ENCODE data around the gene MRPL54.

Gene MRPL54

GRCh38 chr19:3781603-3782002, 19.1 kb downstream of the MRPL54 start:
- no peak overlapping the region for H3K4me3 ChIP-seq (ENCODE audit: low read length)
- no peaks in the 10 kb centered on the region for H3K36me3 ChIP-seq (ENCODE audit: insufficient read depth, low read length)
- H3K9ac ChIP-seq (ENCODE audit: low read depth, low read length) = no peak overlapping the region
- H3K4me1 ChIP-seq (ENCODE audit: control insufficient read depth, insufficient read depth, low read length) = no peaks in the 10 kb centered on the region
- no peak overlapping the region for H3K4me2 ChIP-seq (ENCODE audit: low read length)
- peaks cover 15% of the 10 kb centered on the region for H3K27me3 ChIP-seq (ENCODE audit: control insufficient read depth, insufficient read depth, low read length)
- peaks cover 15% of the 10 kb centered on the region for H3K9me3 ChIP-seq (replicated peaks; ENCODE audit: low read length)

GRCh38 chr19:3782330-3782729, 19.8 kb downstream of the MRPL54 start:
- Histone ChIP-seq H3K4me3 (ENCODE audit: low read length) (no peak overlapping the region), H3K9me3 (replicated peaks; ENCODE audit: low read length) (peaks cover 15% of the 10 kb centered on the region), H3K27me3 (ENCODE audit: control insufficient read depth, insufficient read depth, low read length) (peaks cover 18% of the 10 kb centered on the region), H3K4me2 (ENCODE audit: low read length) (no peak overlapping the region), H3K4me1 (ENCODE audit: control insufficient read depth, insufficient read depth, low read length) (no peaks in the 10 kb centered on the region), H3K9ac (ENCODE audit: low read depth, low read length) (no peak overlapping the region), H3K36me3 (ENCODE audit: insufficient read depth, low read length) (no peaks in the 10 kb centered on the region)

GRCh38 chr19:3782903-3783302, 20.4 kb downstream of the MRPL54 start:
- no peak overlapping the region for H3K9ac ChIP-seq (ENCODE audit: low read depth, low read length)
- H3K4me2 ChIP-seq (ENCODE audit: low read length) = no peak overlapping the region
- H3K36me3 ChIP-seq (ENCODE audit: insufficient read depth, low read length) = no peaks in the 10 kb centered on the region
- H3K4me3 ChIP-seq (ENCODE audit: low read length) = no peak overlapping the region
- peaks cover 15% of the 10 kb centered on the region for H3K9me3 ChIP-seq (replicated peaks; ENCODE audit: low read length)
- no peaks in the 10 kb centered on the region for H3K4me1 ChIP-seq (ENCODE audit: control insufficient read depth, insufficient read depth, low read length)
- H3K27me3 ChIP-seq (ENCODE audit: control insufficient read depth, insufficient read depth, low read length) = peaks cover 18% of the 10 kb centered on the region

- no peak overlapping the region for H3K9ac ChIP-seq (ENCODE audit: low read depth, low read length)
- H3K4me2 ChIP-seq (ENCODE audit: low read length) = no peak overlapping the region
- no peaks in the 10 kb centered on the region for H3K36me3 ChIP-seq (ENCODE audit: insufficient read depth, low read length)
- H3K27me3 ChIP-seq (ENCODE audit: control insufficient read depth, insufficient read depth, low read length) = peaks cover 21% of the 10 kb centered on the region
- peaks cover 15% of the 10 kb centered on the region for H3K9me3 ChIP-seq (replicated peaks; ENCODE audit: low read length)
- H3K4me3 ChIP-seq (ENCODE audit: low read length) = no peak overlapping the region
- H3K4me1 ChIP-seq (ENCODE audit: control insufficient read depth, insufficient read depth, low read length) = no peaks in the 10 kb centered on the region
Observed at GRCh38 chr19:3783660-3784584, 21.4 kb downstream of the MRPL54 start.

GRCh38 chr19:3784607-3785450, 22.3 kb downstream of the MRPL54 start:
- no peak overlapping the region for H3K9ac ChIP-seq (ENCODE audit: low read depth, low read length)
- peaks cover 15% of the 10 kb centered on the region for H3K9me3 ChIP-seq (replicated peaks; ENCODE audit: low read length)
- H3K4me2 ChIP-seq (ENCODE audit: low read length) = no peak overlapping the region
- no peak overlapping the region for H3K4me3 ChIP-seq (ENCODE audit: low read length)
- peaks cover 25% of the 10 kb centered on the region for H3K27me3 ChIP-seq (ENCODE audit: control insufficient read depth, insufficient read depth, low read length)
- H3K4me1 ChIP-seq (ENCODE audit: control insufficient read depth, insufficient read depth, low read length) = no peaks in the 10 kb centered on the region
- H3K36me3 ChIP-seq (ENCODE audit: insufficient read depth, low read length) = no peaks in the 10 kb centered on the region

- H3K4me3 ChIP-seq (ENCODE audit: low read length) = no peak overlapping the region
- H3K27me3 ChIP-seq (ENCODE audit: control insufficient read depth, insufficient read depth, low read length) = peaks cover 31% of the 10 kb centered on the region
Observed at GRCh38 chr19:3785451-3785937, 23.0 kb downstream of the MRPL54 start.

GRCh38 chr19:3785938-3786824, 23.7 kb downstream of the MRPL54 start, which contains the start of gene MATK:
Gene MATK, minus strand, starts transcription at chr19:3786381. Its CDS starts 1,246 bp downstream, at chr19:3785135.
- no peaks in the 10 kb centered on the region for H3K4me1 ChIP-seq (ENCODE audit: control insufficient read depth, insufficient read depth, low read length)
- H3K9me3 ChIP-seq (replicated peaks; ENCODE audit: low read length) = peaks cover 18% of the 10 kb centered on the region
- H3K4me2 ChIP-seq (ENCODE audit: low read length) = peak within 1 kb of the TSS; percentile 12
- no peaks in the 10 kb centered on the region for H3K36me3 ChIP-seq (ENCODE audit: insufficient read depth, low read length)
- H3K4me3 ChIP-seq (ENCODE audit: low read length) = no peak within 1 kb of the TSS
- H3K27me3 ChIP-seq (ENCODE audit: control insufficient read depth, insufficient read depth, low read length) = peaks cover 37% of the 10 kb centered on the region
- H3K9ac ChIP-seq (ENCODE audit: low read depth, low read length) = no peak within 1 kb of the TSS

More at GRCh38 chr19:3785451-3785937, 23.0 kb downstream of the MRPL54 start:
- no peaks in the 10 kb centered on the region for H3K36me3 ChIP-seq (ENCODE audit: insufficient read depth, low read length)
- H3K4me2 ChIP-seq (ENCODE audit: low read length) = peak overlapping the region; percentile 12
- peaks cover 15% of the 10 kb centered on the region for H3K9me3 ChIP-seq (replicated peaks; ENCODE audit: low read length)
- no peak overlapping the region for H3K9ac ChIP-seq (ENCODE audit: low read depth, low read length)
- H3K4me1 ChIP-seq (ENCODE audit: control insufficient read depth, insufficient read depth, low read length) = no peaks in the 10 kb centered on the region

- peaks cover 4% of the 10 kb centered on the region for H3K9me3 ChIP-seq (replicated peaks; ENCODE audit: low read length)
- no peaks in the 10 kb centered on the region for H3K36me3 ChIP-seq (ENCODE audit: insufficient read depth, low read length)
- no peak overlapping the region for H3K4me3 ChIP-seq (ENCODE audit: low read length)
- peaks cover 37% of the 10 kb centered on the region for H3K27me3 ChIP-seq (ENCODE audit: control insufficient read depth, insufficient read depth, low read length)
- no peak overlapping the region for H3K4me2 ChIP-seq (ENCODE audit: low read length)
- no peaks in the 10 kb centered on the region for H3K4me1 ChIP-seq (ENCODE audit: control insufficient read depth, insufficient read depth, low read length)
- H3K9ac ChIP-seq (ENCODE audit: low read depth, low read length) = no peak overlapping the region
Observed at GRCh38 chr19:3788996-3789778, 26.7 kb downstream of the MRPL54 start.

- no peaks in the 10 kb centered on the region for H3K36me3 ChIP-seq (ENCODE audit: insufficient read depth, low read length)
- no peaks in the 10 kb centered on the region for H3K4me1 ChIP-seq (ENCODE audit: control insufficient read depth, insufficient read depth, low read length)
- no peak overlapping the region for H3K4me2 ChIP-seq (ENCODE audit: low read length)
- no peak overlapping the region for H3K9ac ChIP-seq (ENCODE audit: low read depth, low read length)
- H3K4me3 ChIP-seq (ENCODE audit: low read length) = no peak overlapping the region
- peaks cover 4% of the 10 kb centered on the region for H3K9me3 ChIP-seq (replicated peaks; ENCODE audit: low read length)
- H3K27me3 ChIP-seq (ENCODE audit: control insufficient read depth, insufficient read depth, low read length) = peaks cover 31% of the 10 kb centered on the region
Observed at GRCh38 chr19:3790209-3790734, 27.8 kb downstream of the MRPL54 start.

- Histone ChIP-seq H3K36me3 (ENCODE audit: insufficient read depth, low read length) (no peaks in the 10 kb centered on the region), H3K4me2 (ENCODE audit: low read length) (no peak overlapping the region), H3K4me3 (ENCODE audit: low read length) (no peak overlapping the region), H3K4me1 (ENCODE audit: control insufficient read depth, insufficient read depth, low read length) (no peaks in the 10 kb centered on the region), H3K9me3 (replicated peaks; ENCODE audit: low read length) (peaks cover 4% of the 10 kb centered on the region), H3K9ac (ENCODE audit: low read depth, low read length) (no peak overlapping the region), H3K27me3 (ENCODE audit: control insufficient read depth, insufficient read depth, low read length) (peaks cover 28% of the 10 kb centered on the region)
Observed at GRCh38 chr19:3790941-3791340, 28.5 kb downstream of the MRPL54 start.
